HG03565 (cell line): ENCODE measurements around the gene PHACTR1.

Source experiments
- ATAC-seq: cut with Tn5 transposase; IDR thresholded peaks from one replicate; pipeline ENCODE4 v1.9.1; 2021; ENCODE audit warnings: mild to moderate bottlenecking, moderate library complexity; ENCODE audit not compliant: unreplicated experiment

The PHACTR1 gene

DNA sequence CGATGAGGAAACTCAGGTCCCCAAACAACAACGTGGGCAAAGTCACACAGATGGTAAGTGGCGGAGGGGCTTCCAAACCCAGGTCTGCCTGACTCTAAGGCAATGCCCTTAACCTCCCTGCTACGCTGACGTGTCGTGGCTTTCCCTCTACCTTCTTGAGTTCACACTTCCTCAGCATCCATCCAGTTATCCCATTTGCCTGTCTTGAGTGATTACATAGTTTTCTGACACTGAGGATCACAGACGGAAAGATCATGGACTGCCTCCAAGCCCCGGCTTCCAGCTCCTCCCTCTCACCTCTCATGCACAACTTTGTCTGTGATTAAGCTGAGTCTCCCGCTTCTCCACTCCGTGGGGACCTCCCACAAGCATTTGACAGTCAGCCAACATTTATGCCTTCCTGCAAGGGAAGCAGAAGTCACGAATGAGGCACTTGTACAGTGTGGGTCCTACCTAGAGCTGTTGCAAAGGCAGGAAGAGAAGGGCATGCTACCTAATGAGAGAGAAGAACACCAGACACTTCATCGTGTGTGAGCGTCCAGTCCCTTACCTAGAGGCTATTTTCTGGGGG, 578.0 kb downstream of the PHACTR1 start:
- no peak for ATAC-seq

DNA sequence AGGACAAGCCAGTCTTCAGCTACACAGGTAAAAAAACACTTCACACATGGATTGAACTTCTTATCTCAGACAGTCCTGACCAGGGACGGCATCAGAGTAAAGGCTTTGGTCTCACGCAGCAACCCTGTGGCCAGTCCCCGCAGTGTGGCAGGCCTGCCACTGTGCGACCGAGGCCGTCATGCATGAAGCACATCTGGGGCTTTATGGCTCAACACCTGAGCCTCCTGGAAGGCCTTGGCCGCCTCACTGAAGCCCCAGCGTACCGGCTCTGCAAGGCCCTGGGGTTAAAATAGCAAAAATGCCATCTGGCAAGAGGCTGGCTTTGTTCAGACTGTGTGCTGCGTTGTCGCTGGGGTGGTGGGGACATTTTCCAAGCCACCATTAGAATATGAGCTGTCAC, 579.0 kb downstream of the PHACTR1 start:
- no peak for ATAC-seq

DNA sequence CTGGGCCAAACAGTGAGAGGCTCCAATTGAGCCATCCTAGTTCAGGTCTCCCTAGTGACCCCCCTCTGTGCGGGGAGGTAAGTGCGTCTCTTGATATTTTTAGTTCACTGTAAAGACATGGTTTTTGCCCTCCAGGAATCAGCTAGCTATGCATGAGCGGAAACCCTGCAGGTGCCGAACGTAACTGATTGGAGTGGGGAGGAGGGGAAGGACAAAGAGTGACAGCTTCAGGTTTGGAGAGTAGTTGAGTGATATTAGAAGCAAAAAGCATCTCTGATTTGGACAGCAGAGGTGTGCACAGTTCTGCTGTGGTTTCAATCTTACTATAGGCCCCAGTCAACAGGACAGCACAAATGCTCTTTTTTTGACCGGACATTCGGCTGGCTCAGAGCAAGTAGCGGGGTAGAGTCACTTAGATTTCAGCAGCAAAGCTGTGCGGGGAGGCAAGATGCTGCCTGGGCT, 580.0 kb downstream of the PHACTR1 start:
- peak; percentile 46 for ATAC-seq

DNA sequence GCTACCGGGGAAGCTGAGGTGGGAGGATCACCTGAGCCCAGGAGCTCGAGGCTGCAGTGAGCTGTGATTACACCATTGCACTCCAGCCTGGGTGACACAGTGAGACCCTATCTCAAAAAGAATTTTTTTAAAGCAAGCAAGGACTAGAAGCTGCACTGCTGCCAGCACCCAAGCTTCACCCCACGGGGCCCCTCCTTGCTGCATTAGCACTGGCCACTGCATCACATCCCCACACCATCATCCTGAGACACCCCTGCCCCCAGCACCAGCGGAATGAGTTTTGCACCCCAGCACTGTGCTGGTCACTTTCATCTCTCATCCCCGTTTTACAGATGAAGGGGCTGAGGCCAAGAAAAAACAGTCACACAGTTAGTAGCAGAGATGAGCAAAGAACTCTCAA, 580.8 kb downstream of the PHACTR1 start:
- ATAC-seq: no peak

DNA sequence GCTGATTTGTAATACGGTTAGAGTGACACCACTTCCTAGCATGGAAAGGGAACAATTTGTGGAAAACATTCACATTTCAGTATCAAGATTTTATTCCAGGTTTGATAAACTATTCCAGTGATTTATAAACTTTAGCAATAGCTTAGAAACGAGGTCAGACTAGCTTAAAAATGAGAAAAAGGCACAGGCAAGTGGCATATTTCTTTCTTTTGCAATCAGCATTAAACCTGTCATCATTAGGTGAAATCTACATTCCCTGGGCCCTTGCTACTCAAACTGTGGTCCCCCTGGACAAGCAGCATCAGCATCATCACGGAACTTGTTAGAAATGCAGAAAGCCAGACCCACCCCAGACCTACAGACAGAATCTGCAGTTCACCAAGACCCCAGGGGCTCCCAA, 581.9 kb downstream of the PHACTR1 start:
- ATAC-seq: no peak

DNA sequence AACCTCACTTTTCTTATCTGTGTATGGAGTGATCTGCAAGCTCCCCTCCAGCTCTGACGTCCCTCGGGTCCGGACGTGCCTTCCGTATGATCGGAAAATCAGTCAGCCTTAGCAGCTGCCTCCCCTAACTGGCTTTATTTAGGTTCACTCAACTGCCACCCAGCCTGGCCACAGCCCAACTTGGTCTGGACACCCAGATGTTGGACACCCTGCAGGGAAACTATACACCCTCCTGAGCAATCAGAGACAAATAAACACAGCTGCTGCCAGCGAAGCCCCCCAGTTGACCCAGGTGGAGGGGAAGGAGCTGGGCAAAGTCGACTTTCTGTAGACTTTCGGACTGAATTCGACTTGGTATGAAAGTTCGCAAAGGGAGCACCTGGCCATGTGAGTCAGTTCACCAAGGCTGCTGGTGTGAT, 582.8 kb downstream of the PHACTR1 start:
- ATAC-seq: no peak

DNA sequence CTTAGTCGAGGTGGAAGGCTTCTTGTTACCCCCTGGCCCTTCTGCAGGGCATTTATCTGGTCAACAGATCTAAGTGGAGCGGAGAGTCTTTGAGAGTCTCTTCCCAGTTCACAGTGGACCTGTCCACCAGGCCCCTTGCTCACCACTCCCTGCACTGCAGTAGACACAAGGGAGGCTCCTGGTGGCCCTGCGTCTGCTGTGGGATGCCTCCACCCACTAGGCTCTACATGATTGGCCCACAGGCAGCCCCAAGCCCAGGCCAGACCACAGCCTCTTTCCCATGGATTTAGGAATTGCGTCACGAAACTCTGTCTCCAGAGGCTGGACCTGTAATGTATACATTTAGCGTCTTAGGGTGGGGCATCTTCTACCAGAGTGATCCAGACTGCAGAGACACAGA, 583.4 kb downstream of the PHACTR1 start:
- no peak for ATAC-seq

DNA sequence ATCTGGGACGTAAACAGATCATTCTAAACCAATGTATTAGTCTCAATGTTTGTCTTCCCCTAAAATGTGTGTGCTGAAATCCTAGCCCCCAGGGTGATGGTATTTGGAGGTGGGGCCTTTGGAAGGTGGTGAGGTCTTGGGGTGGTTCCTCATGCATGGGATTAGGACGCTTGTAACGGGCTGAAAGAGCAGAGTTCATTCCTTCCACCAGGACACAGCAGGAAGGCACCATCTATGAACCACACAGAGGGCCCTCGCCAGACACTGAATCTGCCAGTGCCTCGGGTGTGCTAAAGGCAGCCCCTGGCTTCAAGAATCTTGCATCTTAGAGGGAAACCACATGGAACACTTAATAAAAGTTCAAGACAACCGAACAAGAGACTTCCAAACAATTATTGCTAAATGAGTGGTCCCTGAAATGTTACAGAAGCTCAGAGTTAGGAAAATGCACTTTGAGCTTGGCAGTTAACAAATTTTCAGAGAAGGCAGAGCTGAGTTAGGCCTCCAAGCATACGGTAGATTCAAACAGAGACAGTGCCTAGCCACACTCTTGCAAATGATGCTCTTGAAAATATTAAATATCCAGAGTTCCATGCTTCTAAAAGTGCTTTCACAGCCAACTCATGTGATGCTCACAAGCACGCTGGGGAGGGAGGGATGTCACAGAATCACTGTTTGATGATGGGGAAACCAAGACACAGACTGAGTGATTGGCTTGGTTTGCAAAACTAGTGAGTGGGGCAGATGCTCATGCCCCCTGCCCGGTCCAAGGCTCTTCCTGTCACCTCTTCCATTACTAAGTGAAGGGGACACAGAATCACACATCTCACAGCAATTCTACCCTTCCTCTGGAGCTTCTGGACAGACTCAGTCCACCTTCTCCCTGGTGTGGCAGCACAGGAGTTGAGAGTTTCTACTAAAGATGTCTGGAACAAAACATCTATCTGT, 584.4 kb downstream of the PHACTR1 start:
- no peak for ATAC-seq

DNA sequence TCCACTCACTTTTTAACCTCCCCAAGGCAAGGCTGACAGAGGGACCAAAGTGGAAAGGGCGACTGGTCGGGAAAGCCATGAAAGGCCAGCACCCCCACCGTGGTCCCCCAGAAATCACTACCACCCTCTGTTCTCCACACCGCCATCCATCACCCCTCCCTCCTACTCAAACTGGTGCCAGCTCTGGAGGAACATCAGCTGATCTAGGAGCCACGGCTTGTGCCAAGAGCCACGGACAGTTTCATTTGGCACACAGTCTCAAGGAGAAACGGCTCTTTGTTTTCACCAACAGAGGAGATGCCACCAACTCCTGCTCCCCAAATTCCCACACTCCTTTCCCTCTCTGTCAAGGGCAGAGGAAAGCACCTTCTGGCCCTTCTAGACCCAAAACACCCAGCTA, 585.7 kb downstream of the PHACTR1 start:
- ATAC-seq: no peak

DNA sequence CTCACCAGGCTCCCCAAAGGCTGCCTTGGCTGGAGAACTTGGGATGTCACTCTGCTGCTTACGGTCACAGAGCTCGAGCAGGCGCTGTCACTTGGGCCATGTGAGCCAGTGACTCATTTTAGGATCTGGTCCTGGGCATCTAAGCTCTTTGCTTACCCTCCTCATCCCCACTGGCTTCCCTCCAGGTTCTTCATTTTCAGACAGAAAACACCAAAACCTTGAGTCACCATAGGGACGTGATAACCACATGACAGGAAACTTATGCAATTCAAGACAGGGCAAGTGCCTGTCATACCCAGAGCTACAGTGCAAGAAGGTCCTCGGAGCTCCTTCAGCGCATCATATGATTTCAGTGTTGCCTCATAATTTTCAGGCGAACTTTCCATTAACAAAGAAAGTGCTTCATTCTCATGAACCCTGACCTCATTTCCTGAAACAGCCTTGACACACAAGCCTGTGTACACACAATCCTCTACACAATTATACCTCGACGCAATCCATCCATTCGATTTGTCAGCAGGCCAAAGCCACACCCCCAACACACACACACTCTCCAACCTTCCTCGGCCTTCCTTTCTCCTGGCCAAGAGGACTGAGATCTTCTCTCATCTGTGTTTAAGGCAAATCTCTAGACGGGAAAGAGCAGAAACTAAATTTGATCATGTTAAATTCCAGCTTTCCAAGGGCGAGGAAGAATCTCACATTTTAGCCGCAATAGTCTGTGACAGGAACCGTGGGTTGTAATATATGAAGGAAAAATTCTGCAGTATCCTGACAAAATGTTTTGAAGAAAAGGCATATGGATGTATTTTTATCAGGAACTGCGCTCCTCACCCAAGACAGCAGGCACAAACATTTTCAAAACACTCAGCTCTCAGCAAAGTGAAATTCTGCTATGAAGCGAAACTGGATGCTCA, 586.4 kb downstream of the PHACTR1 start:
- ATAC-seq: peak; percentile 67

DNA sequence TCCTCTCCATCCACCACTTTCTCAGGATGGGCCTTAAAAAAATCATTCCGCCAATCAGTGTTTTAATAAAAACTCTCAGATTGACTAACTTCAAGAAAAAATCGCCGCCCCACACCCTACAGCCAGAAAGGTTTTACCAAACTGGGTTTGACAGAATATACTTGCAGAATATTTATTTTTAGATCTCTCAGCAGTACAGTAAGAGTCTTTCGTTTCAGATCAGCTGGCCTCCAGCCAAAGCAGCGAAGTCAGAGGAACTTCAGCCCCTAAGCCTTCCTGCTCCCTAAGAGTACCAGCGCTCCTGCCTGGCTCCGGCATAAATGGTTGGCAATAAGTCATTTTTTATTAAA, 587.1 kb downstream of the PHACTR1 start:
- peak; percentile 43 for ATAC-seq

DNA sequence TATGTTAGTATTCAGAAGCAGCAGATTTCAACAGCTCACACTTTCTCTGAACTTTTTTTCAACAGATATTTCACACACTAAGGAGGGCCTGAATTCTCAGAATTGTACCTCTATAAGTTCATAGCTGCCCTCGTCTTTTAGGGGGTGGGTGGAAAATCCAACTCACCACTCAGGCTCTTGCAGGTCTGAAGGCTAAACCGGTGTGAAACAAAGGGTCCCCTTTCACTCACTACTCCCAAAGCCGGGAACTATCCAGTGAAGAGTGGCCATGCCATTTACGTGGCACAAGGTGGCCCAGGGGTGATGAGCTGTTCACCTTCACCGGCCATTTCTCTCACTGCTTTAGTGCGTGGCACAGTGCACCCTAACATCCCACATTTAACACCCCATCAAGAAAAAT, 587.5 kb downstream of the PHACTR1 start:
- ATAC-seq: no peak

DNA sequence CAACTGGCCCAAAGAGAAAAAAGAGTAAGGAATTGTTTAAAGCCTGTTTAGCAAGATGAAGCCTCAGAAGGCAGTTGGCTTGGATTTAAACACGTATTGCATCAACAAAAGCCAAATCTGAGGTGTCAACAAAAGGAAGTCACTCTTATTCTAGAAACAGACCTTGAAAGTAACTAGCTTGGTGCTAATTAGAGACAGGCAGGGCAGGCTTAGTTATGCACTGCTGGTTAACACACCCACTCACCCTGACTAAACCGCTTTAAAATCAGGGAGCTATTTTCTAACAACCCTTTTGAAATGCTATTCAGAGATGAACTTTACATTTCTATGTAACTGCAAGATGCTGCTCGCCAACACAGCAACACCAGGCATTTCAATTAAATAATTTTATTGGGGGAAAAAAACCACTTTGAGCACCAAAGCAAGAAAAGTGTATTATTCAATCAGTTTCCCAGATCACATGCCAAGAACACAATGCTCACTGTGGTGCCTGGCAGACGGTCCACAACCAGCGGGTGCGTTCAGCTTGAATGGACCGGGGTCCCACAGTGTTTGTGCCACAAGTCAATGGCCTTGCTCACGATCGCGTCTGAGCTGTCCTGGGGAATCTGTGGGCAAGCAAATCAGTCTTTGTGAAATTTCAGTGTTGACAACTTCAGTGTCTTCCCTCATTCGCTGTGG, 588.2 kb downstream of the PHACTR1 start:
- peak; percentile 41 for ATAC-seq

DNA sequence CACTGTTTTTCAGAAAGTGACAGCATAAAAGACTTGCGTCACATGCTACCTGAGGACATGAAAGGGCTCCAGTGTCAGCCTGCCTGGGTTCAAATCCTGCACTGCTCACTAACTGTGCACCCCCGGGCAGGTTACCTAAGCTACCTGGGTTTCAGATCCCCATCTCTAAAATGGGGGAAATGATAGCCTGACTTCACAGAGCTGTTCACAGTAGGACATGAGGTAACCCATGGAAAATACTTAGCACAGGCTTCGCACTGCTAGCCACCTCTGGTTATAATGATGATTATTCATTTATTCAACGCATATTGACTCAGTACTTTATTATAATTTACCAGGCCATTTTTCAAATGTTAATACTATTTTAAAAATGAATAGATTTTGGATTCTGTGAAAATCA, 588.7 kb downstream of the PHACTR1 start:
- ATAC-seq: no peak

DNA sequence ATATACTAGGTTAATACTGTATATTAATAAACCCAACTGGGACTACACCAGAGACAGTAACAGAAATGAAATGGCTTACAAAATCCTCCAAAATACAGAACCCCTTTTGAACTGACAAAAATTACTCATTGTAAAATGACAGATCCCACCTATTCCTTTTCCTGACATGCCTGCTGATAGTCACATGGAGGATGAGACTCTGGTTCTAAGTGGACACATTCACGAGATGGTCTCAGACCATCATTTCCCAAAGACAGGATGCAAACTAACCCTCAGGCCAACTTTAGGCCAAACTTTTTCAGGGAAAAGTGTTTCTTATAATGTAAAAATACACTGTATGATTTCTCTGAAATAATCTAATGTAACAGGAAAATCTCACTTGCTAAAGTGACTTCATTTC, 589.2 kb downstream of the PHACTR1 start:
- no peak for ATAC-seq

DNA sequence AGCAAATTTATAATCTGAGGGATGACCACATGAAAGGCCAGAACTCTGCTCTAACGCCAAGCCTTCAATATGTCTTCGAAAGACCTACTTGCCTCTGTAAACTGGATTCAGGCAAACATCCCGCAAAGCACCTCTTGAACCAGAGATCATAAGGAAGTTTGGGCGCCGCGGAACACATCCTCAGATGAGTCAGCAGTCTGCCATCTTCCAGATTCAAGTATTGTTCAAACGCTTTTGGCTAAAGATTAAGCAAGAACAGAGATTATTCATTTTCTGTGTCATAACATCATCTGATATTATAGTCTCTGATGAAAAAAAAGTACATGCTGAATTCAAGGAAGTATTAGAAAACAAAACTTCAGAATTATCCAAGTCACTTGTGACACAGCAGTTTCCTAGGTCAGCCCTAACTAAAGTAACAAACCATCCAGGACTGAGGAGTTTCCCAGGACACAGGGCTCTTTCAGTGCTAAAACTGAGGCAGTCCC, 591.0 kb downstream of the PHACTR1 start:
- ATAC-seq: no peak

DNA sequence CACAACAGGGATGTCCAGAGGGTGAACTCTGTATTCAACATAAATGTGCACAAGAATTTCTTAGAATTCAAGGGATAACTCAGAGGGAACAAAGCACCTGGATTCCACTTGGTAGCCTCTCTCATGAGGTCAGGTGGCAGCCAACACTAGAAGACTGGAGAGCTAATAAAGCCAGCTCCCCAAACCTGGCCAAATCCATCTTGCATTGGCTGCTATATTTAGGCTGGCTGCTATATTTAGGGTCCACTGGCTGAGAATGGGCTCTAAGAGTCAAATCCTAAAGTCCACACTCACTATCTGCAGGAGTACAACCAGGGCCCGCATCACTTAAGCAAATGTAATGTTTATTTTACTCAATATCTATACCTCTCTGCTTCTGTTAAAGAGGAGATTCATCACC, 591.8 kb downstream of the PHACTR1 start:
- no peak for ATAC-seq

DNA sequence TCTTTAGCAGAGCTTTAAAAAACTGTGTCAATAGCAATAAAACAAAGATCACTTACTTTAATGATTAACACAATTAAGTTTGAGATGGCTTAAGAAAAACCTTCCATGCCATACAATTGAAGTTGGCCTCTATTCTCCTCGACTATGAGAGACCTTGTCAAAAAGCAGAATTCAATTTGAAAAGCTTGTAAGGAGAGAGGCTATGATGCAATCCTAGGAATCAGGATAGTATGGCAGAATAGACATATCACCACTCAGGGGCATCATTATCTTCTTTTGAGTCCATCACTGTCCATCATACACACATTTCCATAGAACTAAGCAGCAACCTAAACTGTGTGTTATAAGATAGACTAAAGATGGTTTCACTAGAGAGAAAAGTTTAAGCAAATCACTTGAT, 594.6 kb downstream of the PHACTR1 start:
- ATAC-seq: no peak

DNA sequence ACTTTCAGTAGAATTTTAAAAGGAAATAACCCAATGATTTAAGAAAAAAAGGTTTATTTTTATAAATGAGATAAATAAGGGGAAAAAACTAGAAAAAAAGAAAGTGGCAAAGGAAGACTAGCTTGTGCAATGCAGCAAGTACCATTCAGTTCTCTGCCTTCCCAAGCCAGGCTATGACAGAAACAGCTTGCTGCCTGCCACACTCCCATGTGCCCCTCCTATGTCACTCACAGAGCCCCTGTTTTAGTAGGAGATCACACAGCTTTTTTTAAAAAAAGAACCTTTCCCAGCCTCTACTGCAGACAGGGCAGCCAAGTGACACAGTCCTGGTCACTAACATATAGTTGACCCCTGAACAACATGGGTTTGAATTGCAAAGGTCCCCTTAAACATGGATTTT, 598.2 kb downstream of the PHACTR1 start:
- no peak for ATAC-seq

DNA sequence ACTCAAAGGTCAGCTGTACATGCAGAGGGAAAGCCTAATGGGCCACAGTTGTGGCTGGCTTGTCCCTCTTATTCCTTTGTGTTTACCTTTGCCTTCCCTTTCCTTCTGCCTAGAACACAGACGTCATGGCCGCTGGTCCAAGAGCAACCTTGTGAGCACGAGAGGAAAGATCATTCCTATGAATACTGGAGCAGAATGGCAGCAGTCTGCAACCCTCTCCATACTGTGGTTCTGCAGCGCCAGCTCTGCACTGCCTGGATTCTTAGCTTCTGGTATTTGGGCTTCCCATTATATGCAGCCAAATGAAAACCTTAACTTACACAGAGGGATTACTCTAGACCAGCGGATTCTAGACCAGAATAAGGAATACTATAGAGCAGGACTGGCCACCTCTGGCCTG, 599.3 kb downstream of the PHACTR1 start:
- ATAC-seq: no peak

DNA sequence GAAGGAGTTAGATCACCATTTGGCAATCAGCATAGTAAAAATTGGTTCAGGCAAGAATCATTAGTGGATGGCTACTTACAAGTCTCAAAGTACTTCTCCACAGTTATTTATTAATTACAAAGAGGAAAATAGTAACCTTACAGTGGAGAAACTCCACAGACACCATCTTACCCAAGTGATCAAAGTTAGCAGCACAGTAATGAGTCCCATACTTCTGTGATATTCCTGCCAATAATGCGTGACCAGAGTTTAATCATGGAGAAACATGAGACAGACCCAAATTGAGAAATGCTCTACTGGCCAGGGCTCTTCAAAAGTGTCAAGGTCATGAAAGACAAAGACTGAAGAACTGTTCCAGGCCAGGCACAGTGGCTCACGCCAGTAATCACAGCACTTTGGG, 602.3 kb downstream of the PHACTR1 start:
- ATAC-seq: no peak
